Astrocyte of the spinal cord (primary cell): Measurements from ENCODE around the gene FATE1.

Experiments
- DNase-seq: peaks from one replicate; pipeline ENCODE4 v3.0.0; 2011; ENCODE audit warnings: low read depth, low spot score
- H3K4me3 ChIP-seq: 2 replicates; pipeline ENCODE4 v1.5.1; 2011; ENCODE audit warnings: low read depth, mild to moderate bottlenecking, low read length, moderate library complexity
- in situ Hi-C: cut with HindIII; loops from 2 replicates; pipeline ENCODE4 v1.10.0; 2017; ENCODE audit warnings: low sequenced_read_pairs
- TF ChIP-seq, protein P1 (sequence below): IDR thresholded peaks from 2 replicates; pipeline ENCODE4 v1.5.1; 2012; ENCODE audit warnings: low read depth, mild to moderate bottlenecking, low read length, inconsistent platforms

The FATE1 gene

DNA sequence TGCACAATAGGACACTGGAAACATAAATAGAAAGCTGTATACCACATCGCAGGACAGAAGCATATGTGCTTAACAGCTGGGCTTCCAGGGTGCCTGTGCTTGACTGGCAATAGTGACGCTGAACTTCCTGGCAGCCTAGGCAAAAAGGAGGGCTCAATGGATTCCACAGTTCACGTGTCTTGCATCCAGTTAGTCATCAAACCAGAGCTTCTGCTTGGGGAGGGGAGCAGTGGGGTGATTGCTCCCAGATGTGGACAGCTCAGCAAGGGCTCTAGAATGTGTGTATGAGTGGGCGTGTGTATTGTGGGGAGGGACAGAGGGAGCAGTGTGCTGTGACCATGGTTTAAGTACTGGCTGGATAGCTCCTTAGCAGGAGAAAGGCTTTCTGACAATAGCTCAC is 18.3 kb upstream of the FATE1 start:
- no peak overlapping the region for H3K4me3 ChIP-seq
- in situ Hi-C loops = no loop called here
- TF ChIP-seq, protein P1, sequence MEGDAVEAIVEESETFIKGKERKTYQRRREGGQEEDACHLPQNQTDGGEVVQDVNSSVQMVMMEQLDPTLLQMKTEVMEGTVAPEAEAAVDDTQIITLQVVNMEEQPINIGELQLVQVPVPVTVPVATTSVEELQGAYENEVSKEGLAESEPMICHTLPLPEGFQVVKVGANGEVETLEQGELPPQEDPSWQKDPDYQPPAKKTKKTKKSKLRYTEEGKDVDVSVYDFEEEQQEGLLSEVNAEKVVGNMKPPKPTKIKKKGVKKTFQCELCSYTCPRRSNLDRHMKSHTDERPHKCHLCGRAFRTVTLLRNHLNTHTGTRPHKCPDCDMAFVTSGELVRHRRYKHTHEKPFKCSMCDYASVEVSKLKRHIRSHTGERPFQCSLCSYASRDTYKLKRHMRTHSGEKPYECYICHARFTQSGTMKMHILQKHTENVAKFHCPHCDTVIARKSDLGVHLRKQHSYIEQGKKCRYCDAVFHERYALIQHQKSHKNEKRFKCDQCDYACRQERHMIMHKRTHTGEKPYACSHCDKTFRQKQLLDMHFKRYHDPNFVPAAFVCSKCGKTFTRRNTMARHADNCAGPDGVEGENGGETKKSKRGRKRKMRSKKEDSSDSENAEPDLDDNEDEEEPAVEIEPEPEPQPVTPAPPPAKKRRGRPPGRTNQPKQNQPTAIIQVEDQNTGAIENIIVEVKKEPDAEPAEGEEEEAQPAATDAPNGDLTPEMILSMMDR = no peak
- no peak for DNase-seq

DNA sequence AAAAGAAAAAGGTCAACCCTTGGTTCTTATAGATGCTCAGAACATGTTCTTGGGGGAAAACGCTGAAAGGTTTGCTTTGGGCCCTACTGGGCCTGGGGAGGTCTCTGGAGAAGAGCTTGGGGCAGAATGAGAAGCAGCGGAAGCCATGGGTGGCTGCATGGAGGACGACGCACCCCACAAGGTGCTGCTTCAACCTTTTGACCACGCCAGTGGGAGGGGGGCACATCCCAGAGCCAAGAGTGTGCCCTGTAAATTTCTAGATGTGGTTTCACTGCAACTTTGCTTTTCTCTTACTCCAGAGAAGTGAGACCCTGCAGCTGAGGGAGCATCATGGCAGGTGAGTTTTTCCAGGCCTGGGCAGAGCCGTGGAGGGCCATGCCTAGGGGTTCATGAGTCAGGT is 17.4 kb upstream of the FATE1 start:
- H3K4me3 ChIP-seq = no peak overlapping the region
- TF ChIP-seq, protein P1 = no peak
- DNase-seq = no peak
- in situ Hi-C loops = no loop called here

DNA sequence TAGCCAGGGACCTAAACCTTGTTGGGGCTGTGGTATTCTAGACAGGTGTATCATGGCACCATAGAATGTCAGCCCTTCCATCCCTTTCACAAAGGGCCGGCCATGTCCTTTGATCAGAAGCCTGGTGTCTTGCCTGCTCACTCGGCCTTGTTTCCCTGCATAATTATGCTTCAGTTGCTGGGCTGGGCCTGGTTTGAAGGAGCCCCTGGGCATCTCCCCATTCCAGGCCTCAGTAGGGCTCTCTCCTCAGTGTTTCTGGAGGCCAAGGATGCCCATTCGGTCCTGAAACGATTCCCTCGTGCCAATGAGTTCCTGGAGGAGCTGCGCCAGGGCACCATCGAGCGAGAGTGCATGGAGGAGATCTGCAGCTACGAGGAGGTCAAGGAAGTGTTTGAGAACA is 16.1 kb upstream of the FATE1 start:
- in situ Hi-C loops = no loop called here
- H3K4me3 ChIP-seq = no peak overlapping the region
- no peak for DNase-seq
- TF ChIP-seq, protein P1 = no peak

DNA sequence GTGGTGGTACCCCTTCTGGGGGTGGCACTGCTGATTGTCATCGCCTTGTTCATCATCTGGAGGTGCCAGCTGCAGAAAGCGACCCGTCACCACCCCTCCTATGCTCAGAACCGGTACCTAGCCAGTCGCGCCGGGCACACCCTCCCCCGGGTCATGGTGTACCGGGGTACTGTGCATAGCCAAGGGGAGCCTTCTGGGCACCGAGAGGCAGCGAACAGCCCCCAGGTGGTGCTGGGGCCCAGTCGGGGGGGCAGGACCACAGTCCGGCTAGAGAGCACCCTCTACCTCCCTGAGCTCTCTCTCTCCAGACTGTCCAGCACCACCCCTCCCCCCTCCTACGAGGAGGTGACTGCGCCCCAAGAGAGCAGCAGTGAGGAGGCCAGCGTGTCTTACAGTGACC is 15.3 kb upstream of the FATE1 start:
- no peak for DNase-seq
- in situ Hi-C loops = no loop called here
- TF ChIP-seq, protein P1 = no peak
- no peak overlapping the region for H3K4me3 ChIP-seq

DNA sequence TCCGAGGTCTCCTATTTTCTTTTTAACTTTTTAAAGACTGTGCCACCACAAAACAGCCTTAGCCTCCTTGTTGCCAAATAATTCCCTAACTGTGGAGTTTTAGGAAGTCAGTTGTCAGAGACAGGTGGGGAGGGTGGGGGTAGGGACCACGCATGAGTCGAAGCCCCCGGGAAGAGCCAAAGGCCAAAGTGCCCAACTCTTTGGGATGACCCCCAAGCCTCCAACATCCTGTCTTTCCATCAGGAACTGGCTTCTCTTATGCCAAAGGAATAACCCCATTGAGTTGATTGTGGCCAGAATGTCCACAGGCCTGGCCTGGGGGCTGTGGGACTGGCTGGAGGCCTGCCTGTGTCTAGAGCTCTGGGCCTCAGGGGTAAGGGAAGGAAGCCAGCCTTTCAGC is 14.8 kb upstream of the FATE1 start:
- in situ Hi-C loops = no loop called here
- no peak for DNase-seq
- no peak overlapping the region for H3K4me3 ChIP-seq
- TF ChIP-seq, protein P1 = no peak

DNA sequence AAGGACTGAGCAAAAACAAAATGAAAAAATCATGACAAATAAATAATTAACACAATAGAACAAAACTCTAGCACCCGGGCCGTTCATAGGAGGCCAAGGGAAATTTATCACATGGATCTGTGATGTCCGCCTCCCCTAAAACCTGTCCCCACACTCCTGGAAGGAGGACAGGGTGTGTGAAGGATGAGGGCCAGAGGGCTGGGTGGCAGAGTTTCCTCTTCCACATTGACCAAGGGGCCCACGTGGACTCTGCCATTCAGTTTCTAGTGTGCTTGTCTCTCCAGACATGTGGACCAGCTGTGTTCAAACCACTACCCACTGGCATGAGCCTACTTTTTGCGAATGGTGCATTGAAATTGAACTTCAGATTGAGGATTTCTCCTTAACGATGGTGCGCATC is 14.3 kb upstream of the FATE1 start:
- TF ChIP-seq, protein P1 = no peak
- DNase-seq = no peak
- H3K4me3 ChIP-seq = no peak overlapping the region
- in situ Hi-C loops = no loop called here
